Prostate gland (tissue), 2 donors: ENCODE results near the gene ZNF488.

Source experiments
- POLR2A ChIP-seq: fragments of 450-650 bp; IDR thresholded peaks from one replicate; pipeline ENCODE4 v1.6.1; 2016; ENCODE audit warnings: antibody characterized with exemption, mild to moderate bottlenecking
- POLR2AphosphoS5 ChIP-seq: sonication (generic); formaldehyde crosslinking; IDR thresholded peaks from one replicate; pipeline ENCODE4 v1.6.1; 2017; ENCODE audit warnings: antibody characterized with exemption
- TF ChIP-seq, protein P1 (sequence below), 4 experiments: fragments of 200-600 bp in 2 of 4; fragments of 450-650 bp in 2 of 4; sonication (generic) in 2 of 4; IDR thresholded peaks; 1 replicate in 3 of 4; 2 replicates in 1 of 4; pipeline ENCODE4 v1.5.1; 2016 to 2019; ENCODE audit warnings: antibody characterized with exemption in 4 of 4, mild to moderate bottlenecking in 2 of 4, moderate library complexity in 2 of 4

- TF ChIP-seq, protein P1, sequence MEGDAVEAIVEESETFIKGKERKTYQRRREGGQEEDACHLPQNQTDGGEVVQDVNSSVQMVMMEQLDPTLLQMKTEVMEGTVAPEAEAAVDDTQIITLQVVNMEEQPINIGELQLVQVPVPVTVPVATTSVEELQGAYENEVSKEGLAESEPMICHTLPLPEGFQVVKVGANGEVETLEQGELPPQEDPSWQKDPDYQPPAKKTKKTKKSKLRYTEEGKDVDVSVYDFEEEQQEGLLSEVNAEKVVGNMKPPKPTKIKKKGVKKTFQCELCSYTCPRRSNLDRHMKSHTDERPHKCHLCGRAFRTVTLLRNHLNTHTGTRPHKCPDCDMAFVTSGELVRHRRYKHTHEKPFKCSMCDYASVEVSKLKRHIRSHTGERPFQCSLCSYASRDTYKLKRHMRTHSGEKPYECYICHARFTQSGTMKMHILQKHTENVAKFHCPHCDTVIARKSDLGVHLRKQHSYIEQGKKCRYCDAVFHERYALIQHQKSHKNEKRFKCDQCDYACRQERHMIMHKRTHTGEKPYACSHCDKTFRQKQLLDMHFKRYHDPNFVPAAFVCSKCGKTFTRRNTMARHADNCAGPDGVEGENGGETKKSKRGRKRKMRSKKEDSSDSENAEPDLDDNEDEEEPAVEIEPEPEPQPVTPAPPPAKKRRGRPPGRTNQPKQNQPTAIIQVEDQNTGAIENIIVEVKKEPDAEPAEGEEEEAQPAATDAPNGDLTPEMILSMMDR (IDR thresholded peaks at IDR 0.05), result no peak
- no peak for TF ChIP-seq POLR2AphosphoS5
- no peak for TF ChIP-seq POLR2A
These were observed 68.0 kb downstream of the ZNF488 start for GRCh38 chr10:47316131-47316530.
